HepG2 (cell line): Measurements from ENCODE around the gene MAPRE3. TPM values are rescaled to one million over a fixed set of nuclear protein-coding genes. Genes with fewer than 3 reads are reported as not detected.

Experiments
- ATAC-seq: fragments of 200-7000 bp; cut with Tn5 transposase; 3 replicates; pipeline ENCODE4 v1.9.1; 2020; ENCODE audit warnings: mild to moderate bottlenecking, moderate library complexity
- BruUV-seq: library from RNA; stranded (reverse); fragments of 400-500 nt; replicated peaks from 2 replicates; lab custom pipeline; 2021; lab: Mats Ljungman, UMichigan
- CTCF ChIA-PET: fragments of 300-600 bp; formaldehyde crosslinking; extraction: SDS; loops from one replicate; lab custom pipeline; 2021; ENCODE audit warnings: low total read pairs, inconsistent platforms, low intra/inter-chr PET ratio; lab: Yijun Ruan, JAX
- POLR2A ChIA-PET: fragments of 350-600 bp; sonication (Branson Sonifier 250); formaldehyde crosslinking; loops from one replicate; lab custom pipeline; 2020; ENCODE audit warnings: antibody characterized with exemption, inconsistent platforms; lab: Yijun Ruan, JAX
- DNase-seq: peaks from one replicate; pipeline ENCODE4 v3.0.0-alpha.2; 2015; ENCODE audit warnings: low spot score
- FAIRE-seq: peaks from 3 replicates; lab custom pipeline; 2011; peaks lifted over from hg19 to GRCh38; lab: Jason Lieb, UNC
- H2AFZ ChIP-seq: one replicate; pipeline ENCODE4 v1.6.1; 2011; ENCODE audit warnings: low read length, inconsistent platforms
- H3K27ac ChIP-seq: fragments of 300-600 bp; 3 replicates; pipeline ENCODE4 v1.8.0; 2011; ENCODE audit warnings: mixed run types, mild to moderate bottlenecking, mixed read lengths, low read length, inconsistent platforms; ENCODE audit not compliant: insufficient read depth; ENCODE audit errors: extremely low read length
- H3K27me3 ChIP-seq, 2 experiments: fragments of 200-600 bp in 1 of 2; 2 replicates in 1 of 2; 3 replicates in 1 of 2; pipeline versions ENCODE4 v1.6.0 to v1.8.0; 2011; ENCODE audit warnings: low read length in 2 of 2, mild to moderate bottlenecking in 2 of 2, moderate library complexity in 2 of 2, inconsistent platforms in 1 of 2; ENCODE audit not compliant: insufficient read depth in 2 of 2, control insufficient read depth in 1 of 2
- H3K36me3 ChIP-seq, 2 experiments: fragments of 200-600 bp in 1 of 2; replicated peaks in 1 of 2; 2 replicates in 1 of 2; 3 replicates in 1 of 2; pipeline versions ENCODE4 v1.5.1 to v1.8.0; 2011; ENCODE audit warnings: low read length in 2 of 2, inconsistent platforms in 1 of 2; ENCODE audit not compliant: insufficient read depth in 2 of 2, control insufficient read depth in 1 of 2
- H3K4me1 ChIP-seq: 2 replicates; pipeline ENCODE4 v1.5.1; 2012; ENCODE audit warnings: low read length, inconsistent platforms; ENCODE audit not compliant: insufficient read depth
- H3K4me2 ChIP-seq: 2 replicates; pipeline ENCODE4 v1.6.0; 2011; ENCODE audit warnings: low read depth, low read length, inconsistent platforms
- H3K4me3 ChIP-seq, 3 experiments: fragments of 200-600 bp in 1 of 3; sonication (generic), shearing (Covaris generic) in 1 of 3; replicated peaks in 1 of 3; 2 replicates each; pipeline ENCODE4 v1.5.1; 2011 to 2016; ENCODE audit warnings: low read length in 3 of 3, inconsistent platforms in 2 of 3, low read depth in 2 of 3, mild to moderate bottlenecking in 2 of 3, control low read depth in 1 of 3, mixed read lengths in 1 of 3; ENCODE audit not compliant: insufficient read depth in 1 of 3
- H3K79me2 ChIP-seq: one replicate; pipeline ENCODE4 v1.6.1; 2011; ENCODE audit warnings: low read length, inconsistent platforms; ENCODE audit not compliant: insufficient read depth
- H3K9ac ChIP-seq: 2 replicates; pipeline ENCODE4 v1.6.0; 2011; ENCODE audit warnings: mild to moderate bottlenecking, low read depth, low read length, inconsistent platforms; ENCODE audit not compliant: insufficient read depth
- H3K9me3 ChIP-seq: 2 replicates; pipeline ENCODE4 v1.5.1; 2012; ENCODE audit warnings: mild to moderate bottlenecking, low read length
- H4K20me1 ChIP-seq: 2 replicates; pipeline ENCODE4 v1.6.0; 2011; ENCODE audit warnings: inconsistent platforms, mild to moderate bottlenecking, low read length, moderate library complexity; ENCODE audit not compliant: insufficient read depth
- WGBS: methylation state at CpG from one replicate; pipeline ENCODE4 v1.1.6; 2017; ENCODE audit warnings: low lambda C conversion rate; 5-methylcytosine and 5-hydroxymethylcytosine counted together
- in situ Hi-C: cut with HindIII; loops from 2 replicates; pipeline ENCODE4 v1.10.0; 2017; ENCODE audit warnings: low pct_unique_long_range_greater_than_20kb; ENCODE audit not compliant: extremely low pct_ligation_motif_present
- intact Hi-C: fragments of 100-400 bp; cut with micrococcal nuclease; formaldehyde crosslinking; loops from one replicate; pipeline ENCODE4 v1.10.0; 2022; ENCODE audit not compliant: unreplicated experiment
- polyA plus RNA-seq, 8 experiments: library from polyadenylated mRNA; depleted of rRNA in 3 of 8; stranded (reverse) in 7 of 8; unstranded in 1 of 8; fragments of >200 nt; fragmentation: Illumina TruSeq in 4 of 8; extraction: Trizol in 4 of 8; gene quantifications; 2 replicates each; pipeline versions ENCODE4 v1.2.1 to v1.2.3, GENCODE V29; 2011 to 2016; ENCODE audit warnings: low read depth in 4 of 8, missing spikeins in 1 of 8, mixed read lengths in 1 of 8; ENCODE audit not compliant: insufficient read depth in 1 of 8
- total RNA-seq, 5 experiments: library from RNA; depleted of rRNA; stranded (reverse); fragments of >200 nt; fragmentation: Illumina TruSeq; extraction: Trizol; gene quantifications; 2 replicates each; pipeline ENCODE4 v1.2.3, GENCODE V29; 2016; ENCODE audit warnings: low read depth in 1 of 5
- TF ChIP-seq, protein P1 (sequence below): sonication (generic); formaldehyde crosslinking; IDR thresholded peaks from 2 replicates; pipeline ENCODE4 v1.5.0; 2020; ENCODE audit warnings: mild to moderate bottlenecking, missing genetic modification reagents, borderline replicate concordance
- TF ChIP-seq, protein P2 (sequence below): sonication (generic); formaldehyde crosslinking; IDR thresholded peaks from 2 replicates; pipeline ENCODE4 v1.5.0; 2020; ENCODE audit warnings: mild to moderate bottlenecking, missing genetic modification reagents

MAPRE3 gene
- total and polyA plus RNA-seq, 2 of the 13 experiments (the other 11 are each of a cell fraction or from before 2014, with no cell fraction given) = 0.31 to 0.91 TPM

DNA sequence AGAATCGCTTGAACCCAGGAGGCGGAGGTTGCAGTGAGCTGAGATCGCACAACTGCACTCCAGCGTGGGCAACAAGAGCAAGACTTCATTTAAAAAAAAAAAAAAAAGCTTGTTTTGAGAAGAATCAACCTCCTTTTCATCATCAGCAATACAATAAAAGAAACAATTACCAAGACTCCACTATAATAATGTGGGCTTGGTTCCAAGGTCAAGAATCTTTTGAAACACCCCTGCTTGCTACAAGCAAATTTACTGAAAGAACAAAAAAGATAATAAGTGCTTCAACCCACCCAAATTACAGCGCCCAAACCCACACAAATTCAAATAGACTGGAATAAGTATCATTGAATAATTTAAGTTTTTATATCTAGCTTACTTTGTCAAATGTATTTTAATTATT is 33.6 kb upstream of the MAPRE3 start:
- H3K36me3 ChIP-seq = no peaks in the 10 kb centered on the region
- TF ChIP-seq, protein P1, sequence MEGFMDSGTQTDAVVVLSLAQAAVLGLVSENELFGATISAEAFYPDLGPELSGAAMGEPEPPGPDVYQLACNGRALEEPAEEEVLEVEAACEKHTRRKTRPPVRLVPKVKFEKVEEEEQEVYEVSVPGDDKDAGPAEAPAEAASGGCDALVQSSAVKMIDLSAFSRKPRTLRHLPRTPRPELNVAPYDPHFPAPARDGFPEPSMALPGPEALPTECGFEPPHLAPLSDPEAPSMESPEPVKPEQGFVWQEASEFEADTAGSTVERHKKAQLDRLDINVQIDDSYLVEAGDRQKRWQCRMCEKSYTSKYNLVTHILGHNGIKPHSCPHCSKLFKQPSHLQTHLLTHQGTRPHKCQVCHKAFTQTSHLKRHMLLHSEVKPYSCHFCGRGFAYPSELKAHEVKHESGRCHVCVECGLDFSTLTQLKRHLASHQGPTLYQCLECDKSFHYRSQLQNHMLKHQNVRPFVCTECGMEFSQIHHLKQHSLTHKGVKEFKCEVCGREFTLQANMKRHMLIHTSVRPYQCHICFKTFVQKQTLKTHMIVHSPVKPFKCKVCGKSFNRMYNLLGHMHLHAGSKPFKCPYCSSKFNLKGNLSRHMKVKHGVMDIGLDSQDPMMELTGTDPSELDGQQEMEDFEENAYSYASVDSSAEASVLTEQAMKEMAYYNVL (CRISPR knock-in tag) = no peak
- TF ChIP-seq, protein P2, sequence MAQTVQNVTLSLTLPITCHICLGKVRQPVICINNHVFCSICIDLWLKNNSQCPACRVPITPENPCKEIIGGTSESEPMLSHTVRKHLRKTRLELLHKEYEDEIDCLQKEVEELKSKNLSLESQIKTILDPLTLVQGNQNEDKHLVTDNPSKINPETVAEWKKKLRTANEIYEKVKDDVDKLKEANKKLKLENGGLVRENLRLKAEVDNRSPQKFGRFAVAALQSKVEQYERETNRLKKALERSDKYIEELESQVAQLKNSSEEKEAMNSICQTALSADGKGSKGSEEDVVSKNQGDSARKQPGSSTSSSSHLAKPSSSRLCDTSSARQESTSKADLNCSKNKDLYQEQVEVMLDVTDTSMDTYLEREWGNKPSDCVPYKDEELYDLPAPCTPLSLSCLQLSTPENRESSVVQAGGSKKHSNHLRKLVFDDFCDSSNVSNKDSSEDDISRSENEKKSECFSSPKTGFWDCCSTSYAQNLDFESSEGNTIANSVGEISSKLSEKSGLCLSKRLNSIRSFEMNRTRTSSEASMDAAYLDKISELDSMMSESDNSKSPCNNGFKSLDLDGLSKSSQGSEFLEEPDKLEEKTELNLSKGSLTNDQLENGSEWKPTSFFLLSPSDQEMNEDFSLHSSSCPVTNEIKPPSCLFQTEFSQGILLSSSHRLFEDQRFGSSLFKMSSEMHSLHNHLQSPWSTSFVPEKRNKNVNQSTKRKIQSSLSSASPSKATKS (CRISPR knock-in tag) = no peak
- TF ChIP-seq, all 625 proteins: peak for 0
- Histone ChIP-seq H3K4me3 (no peak overlapping the region), H3K79me2 (no peaks in the 10 kb centered on the region), H3K4me2 (no peak overlapping the region), H3K27me3 (peaks cover 9 to 53% of the 10 kb centered on the region in 2 experiments; a peak in 3 of 5 replicates), H3K9me3 (no peaks in the 10 kb centered on the region), H3K4me1 (peaks cover 12% of the 10 kb centered on the region), H2AFZ (no peak overlapping the region), H4K20me1 (no peaks in the 10 kb centered on the region), H3K9ac (no peak overlapping the region), H3K27ac (no peak overlapping the region)
- DNase-seq = no peak
- FAIRE-seq = no peak
- in situ Hi-C loops = no loop called here
- intact Hi-C loops = no loop called here
- POLR2A ChIA-PET = interaction anchor here (1.2 kb wide), 1 partner anchor 11 kb away, joined by 4 read pairs; no protein-coding TSS in a partner anchor
- no TSS peak for BruUV-seq
- CTCF ChIA-PET = no interaction called here
- ATAC-seq = no peak
- WGBS = 41% methylated on average over 5 of the region's 5 CpGs
